Measurements from ENCODE around the gene MPPED2. TPM values are rescaled to one million over a fixed set of nuclear protein-coding genes. Genes with fewer than 3 reads are reported as not detected.

MPPED2 gene
- total RNA-seq, 1 experiment from 2014 or later = 4.7 TPM

- Histone ChIP-seq H3K23me2 (ENCODE audit: insufficient read length, low read depth, low read length, poor library complexity, severe bottlenecking) (no peaks in the 10 kb centered on the region), H3K4ac (ENCODE audit: low read depth, low read length) (no peak overlapping the region), H4K91ac (ENCODE audit: insufficient read length, low read depth, low read length) (no peak overlapping the region), H2BK15ac (ENCODE audit: low read depth, low read length) (no peak overlapping the region), H3K14ac (ENCODE audit: insufficient read depth, low read length) (no peak overlapping the region), H3K79me1 (ENCODE audit: insufficient read depth, low read depth, low read length, poor library complexity, severe bottlenecking) (no peaks in the 10 kb centered on the region), H4K8ac (replicated peaks; ENCODE audit: insufficient read length, low read depth, low read length) (no peak overlapping the region), H2BK5ac (ENCODE audit: insufficient read length, low read length) (no peak overlapping the region), H3K56ac (ENCODE audit: insufficient read length, low read depth, low read length) (no peak overlapping the region), H3T11ph (ENCODE audit: low read length) (no peak overlapping the region), H2AFZ (ENCODE audit: low read length) (no peak overlapping the region), H3K27ac (ENCODE audit: insufficient read length, low read depth, low read length) (no peak overlapping the region), H3K27me3 (ENCODE audit: insufficient read depth, low read length) (no peaks in the 10 kb centered on the region), H3K4me2 (ENCODE audit: insufficient read depth, insufficient read length, low read length) (no peak overlapping the region), H2AK5ac (ENCODE audit: insufficient read length, low read length) (no peak overlapping the region), H2BK20ac (ENCODE audit: low read depth, low read length, poor library complexity, severe bottlenecking) (no peak overlapping the region), H4K20me1 (ENCODE audit: control insufficient read depth, insufficient read depth, insufficient read length) (no peaks in the 10 kb centered on the region), H4K5ac (ENCODE audit: insufficient read length, low read depth, low read length) (no peak overlapping the region), H2BK120ac (ENCODE audit: low read depth, low read length, poor library complexity, severe bottlenecking) (no peak overlapping the region), H3K9ac (ENCODE audit: extremely low read depth, insufficient read length, low read length) (no peak overlapping the region), H3K18ac (ENCODE audit: insufficient read length, low read depth, low read length) (no peak overlapping the region), H2BK12ac (ENCODE audit: insufficient read length, low read depth, low read length) (no peak overlapping the region), H3K79me2 (ENCODE audit: insufficient read depth, low read length) (no peaks in the 10 kb centered on the region), H3K4me1 (ENCODE audit: insufficient read depth, low read length) (no peaks in the 10 kb centered on the region), H3K23ac (ENCODE audit: insufficient read length, low read depth, low read length) (no peak overlapping the region), H3K9me3 (ENCODE audit: control insufficient read depth, low read depth, low read length) (no peaks in the 10 kb centered on the region)
- Mint-ChIP-seq H3K9me3 (peaks cover 0 to 2% of the 10 kb centered on the region in 2 experiments; a peak in 1 of 5 replicates), H3K4me1 (peaks cover 13 to 18% of the 10 kb centered on the region in 2 experiments), H3K27me3 (ENCODE audit: low read depth) (no peaks in the 10 kb centered on the region; the same call in 1 of the 2 replicates), H3K27ac (no peak overlapping the region), H3K36me3 (ENCODE audit: insufficient read depth in 1 of 3, low read depth in 3 of 3) (peaks cover 0 to 7% (median 0%) of the 10 kb centered on the region in 3 experiments; a peak in 1 of 7 replicates), H3K4me3 (no peak overlapping the region)
- WGBS (ENCODE audit: extremely low coverage, insufficient read length, low lambda C conversion rate) = no CpG with 5 or more reads among the region's 9 CpGs
- TF ChIP-seq CTCF (conservative IDR thresholded peaks at IDR 0.05) = no peak
- no peak for DNase-seq
Measured at GRCh38 chr11:30364837-30365482, 221.2 kb downstream of the MPPED2 start.

All from H9 (cell line).